Activated CD8-positive, alpha-beta memory T cell treated with anti-CD3 and anti-CD28 coated beads, Interleukin-2, amount 50 U/mL, for 1 hour (primary cell): Measurements from ENCODE around the gene ARHGAP24.

Experiments used
- DNase-seq: peaks from one replicate; pipeline ENCODE4 v3.0.0-alpha.2; 2020; ENCODE audit errors: extremely low read depth

Gene ARHGAP24

DNA sequence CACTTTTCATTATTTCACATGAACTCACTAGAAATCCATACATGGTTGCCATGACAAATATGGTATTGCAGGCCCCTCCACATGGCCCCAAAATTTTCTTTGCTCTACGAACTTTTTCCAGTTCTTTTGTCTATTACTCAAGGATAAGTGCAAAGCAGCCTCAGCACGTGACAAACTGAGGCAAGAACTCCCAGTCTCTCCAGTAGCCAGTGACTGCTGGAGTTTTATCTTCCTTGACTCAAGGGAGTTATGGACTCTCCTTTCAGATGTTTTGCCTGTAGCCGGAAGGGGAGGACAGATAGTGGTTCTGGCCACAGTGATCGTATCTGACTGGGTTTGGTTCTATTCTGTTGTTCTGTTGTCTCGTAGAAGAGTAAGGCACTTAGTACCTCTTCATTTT lies 105.5 kb downstream of the ARHGAP24 start:
- no peak for DNase-seq

GRCh38 chr4:85587952-85588351 lies 113.0 kb downstream of the ARHGAP24 start:
- DNase-seq = no peak

- DNase-seq = no peak
Observed at GRCh38 chr4:85591406-85592098, 116.6 kb downstream of the ARHGAP24 start.

GRCh38 chr4:85595098-85595775 lies 120.3 kb downstream of the ARHGAP24 start:
- no peak for DNase-seq

- no peak for DNase-seq
Observed at GRCh38 chr4:85595796-85596559, 121.0 kb downstream of the ARHGAP24 start.

DNA sequence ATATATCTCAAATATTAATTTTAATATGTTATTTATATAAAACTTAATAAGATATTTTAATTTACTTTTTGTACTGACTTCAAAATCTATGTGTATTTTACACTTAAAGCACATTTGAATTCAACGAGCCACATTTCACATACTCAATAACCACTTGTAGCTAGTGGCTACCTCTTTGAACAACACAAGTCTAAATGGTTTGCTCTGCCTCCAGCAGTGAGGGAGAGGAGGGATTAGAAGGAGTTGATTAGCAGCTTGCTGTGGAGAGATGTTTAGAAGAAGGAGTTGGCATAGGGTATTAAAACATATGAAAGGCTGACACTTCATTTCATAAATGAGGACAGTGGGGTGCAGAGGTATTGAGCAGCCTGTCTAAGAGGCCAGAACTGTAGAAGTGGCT lies 124.0 kb downstream of the ARHGAP24 start:
- no peak for DNase-seq

DNA sequence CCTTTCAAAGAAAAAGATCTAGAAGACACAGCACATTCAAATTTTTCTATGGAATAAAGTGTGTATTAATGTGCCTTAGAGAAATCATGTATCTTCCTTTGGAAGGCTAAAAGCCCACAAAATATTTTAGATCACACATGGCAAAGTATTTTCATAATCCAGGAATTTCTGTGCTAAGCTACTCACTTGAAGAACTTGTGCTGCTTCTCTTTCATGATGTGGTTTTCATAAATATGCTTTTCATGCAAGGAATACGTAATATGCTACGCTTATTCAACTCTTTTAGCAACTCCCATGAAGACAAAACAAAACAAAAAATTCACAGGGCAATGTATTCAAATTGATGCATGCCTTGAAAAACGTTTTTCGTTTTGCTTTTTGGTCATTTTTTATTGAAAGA lies 125.6 kb downstream of the ARHGAP24 start:
- DNase-seq = no peak

DNA sequence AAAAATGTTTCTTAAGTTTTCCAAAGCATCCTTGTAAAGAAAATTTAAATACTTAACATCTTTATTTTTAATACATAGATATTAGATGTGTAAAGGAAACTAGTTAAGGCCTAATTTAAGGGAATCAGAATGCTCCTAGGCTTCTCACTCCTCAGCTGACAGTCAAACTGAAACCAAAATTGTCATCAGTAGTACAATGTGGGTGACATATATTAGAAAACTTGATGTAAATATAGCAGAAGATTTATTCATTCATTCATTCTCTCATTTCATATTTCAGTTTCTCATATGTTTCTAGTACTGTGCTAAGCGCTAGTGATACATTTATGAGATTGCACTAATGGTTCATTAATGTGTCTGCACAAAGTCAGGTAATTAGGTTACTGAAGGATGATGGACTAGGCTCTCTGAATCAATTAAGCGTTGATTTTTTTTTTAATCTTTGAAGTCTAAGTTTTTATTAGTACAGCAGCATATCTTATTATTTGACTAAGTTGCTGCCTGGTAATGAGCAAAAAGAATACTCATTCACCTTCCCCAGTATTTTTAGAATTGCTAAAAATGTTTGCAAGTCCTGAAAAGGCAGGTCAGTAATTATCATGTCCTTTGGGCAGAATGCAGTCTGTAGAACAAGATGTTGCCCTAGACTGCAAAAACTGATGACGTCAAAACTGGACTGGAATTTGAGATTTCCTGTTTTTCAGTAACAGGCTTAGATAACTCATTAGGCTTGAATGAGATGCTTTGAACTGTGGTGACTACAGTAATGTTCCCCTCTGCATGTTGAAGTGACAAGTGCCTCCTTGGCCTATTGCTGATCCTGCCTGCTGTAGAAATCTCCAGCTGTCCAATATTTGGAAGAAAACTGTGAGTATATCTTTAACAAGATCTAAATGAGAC lies 128.7 kb downstream of the ARHGAP24 start:
- DNase-seq = no peak

- DNase-seq = no peak
Observed at GRCh38 chr4:85606505-85606904, 131.6 kb downstream of the ARHGAP24 start.

DNA sequence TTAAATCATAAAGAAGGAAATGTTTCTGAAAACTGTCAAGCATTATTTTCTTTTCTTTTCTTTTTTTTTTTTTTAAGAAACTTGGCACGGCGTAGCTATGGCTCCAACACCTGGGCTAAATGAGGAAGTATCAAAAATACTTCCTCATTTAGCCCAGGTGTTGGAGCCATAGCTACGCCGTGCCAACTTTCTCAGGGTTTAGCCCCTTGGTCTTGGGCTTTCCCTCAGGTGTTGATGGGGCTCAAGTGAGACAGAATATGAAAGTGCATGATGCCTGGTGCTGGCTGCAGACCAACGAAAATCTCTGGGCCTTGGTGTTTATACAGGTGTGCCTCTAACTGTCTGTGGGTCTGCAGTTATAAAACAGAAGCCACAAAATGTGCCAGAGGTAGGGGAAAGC lies 132.7 kb downstream of the ARHGAP24 start:
- no peak for DNase-seq

- no peak for DNase-seq
Observed at GRCh38 chr4:85610450-85610849, 135.5 kb downstream of the ARHGAP24 start.

DNA sequence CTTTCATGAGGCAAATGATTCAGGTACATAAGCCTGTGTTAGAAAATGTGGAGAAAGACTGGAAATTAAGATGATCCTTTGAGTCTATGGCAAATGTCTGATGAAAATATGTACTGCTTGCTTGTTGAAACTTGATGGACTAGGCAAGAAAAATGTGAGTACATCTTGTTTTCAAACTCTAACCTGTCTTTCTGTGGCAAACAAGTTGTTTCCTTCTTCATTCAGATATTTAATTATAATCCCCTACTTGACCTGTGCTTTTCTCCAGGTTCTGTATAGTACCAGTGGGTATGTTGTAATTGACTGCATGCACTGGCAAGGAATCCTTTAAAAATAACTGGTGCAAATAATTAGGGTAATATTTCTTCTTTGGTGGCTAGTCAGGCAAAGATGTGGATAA lies 136.7 kb downstream of the ARHGAP24 start:
- no peak for DNase-seq

DNA sequence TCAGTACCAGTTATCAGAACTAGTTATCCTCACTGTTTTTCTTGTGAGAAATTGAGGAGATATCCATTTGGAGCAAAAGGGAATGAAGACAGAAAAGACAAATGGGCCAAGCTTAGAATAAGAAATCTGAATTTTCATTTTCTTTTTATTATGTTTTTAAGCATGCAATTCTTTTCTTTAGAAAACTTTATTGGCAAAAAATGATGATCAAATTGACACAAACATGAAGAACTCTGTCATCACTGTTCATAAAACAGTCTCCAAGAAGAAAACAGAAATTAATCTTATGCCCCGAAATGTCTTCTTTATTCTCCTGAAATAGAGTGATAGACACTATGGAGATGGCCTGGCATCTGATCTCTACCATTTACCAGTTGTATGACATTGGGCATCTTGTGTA lies 139.0 kb downstream of the ARHGAP24 start:
- no peak for DNase-seq

- DNase-seq = no peak
Observed at GRCh38 chr4:85615952-85616351, 141.0 kb downstream of the ARHGAP24 start.

GRCh38 chr4:85617202-85617601 lies 142.3 kb downstream of the ARHGAP24 start:
- no peak for DNase-seq

DNA sequence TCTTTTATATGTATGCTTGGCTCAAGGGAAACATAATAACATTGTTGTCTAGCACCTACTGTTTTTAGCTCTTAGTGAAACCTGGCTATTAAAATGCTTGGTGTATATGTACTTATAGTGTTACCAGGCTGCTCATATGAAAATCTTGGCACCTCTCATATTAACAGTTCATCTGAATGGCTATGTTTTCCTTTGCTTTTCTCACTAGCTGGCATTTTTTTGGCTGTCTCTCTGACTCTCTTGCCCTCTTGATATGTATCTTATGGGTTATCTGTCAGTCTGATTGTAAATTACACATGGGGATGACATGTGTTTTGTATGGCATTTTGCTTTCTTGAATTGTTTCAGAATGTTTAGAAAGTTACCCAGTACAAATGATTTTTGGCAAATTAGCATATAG lies 158.0 kb downstream of the ARHGAP24 start:
- no peak for DNase-seq

DNA sequence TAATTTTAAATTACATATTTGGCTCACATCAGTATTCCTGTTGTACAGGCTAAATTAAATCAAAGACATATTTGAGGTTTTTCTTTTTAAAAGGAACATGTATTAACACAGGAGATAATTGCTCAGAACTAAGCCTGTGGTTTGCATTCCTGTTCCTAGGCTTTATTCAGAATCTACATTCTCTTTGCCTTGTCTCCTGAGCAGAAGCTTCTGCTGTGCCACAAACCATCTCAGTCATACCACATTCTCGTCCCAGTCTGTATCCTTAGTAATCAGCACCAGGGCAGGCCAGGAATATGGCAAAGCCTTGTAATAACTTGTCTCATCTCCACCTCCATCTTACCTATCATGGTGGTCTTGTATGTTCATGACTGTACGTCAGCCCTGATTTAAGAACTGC lies 162.8 kb downstream of the ARHGAP24 start:
- DNase-seq = no peak

GRCh38 chr4:85639946-85640345 lies 165.0 kb downstream of the ARHGAP24 start:
- DNase-seq = no peak

DNA sequence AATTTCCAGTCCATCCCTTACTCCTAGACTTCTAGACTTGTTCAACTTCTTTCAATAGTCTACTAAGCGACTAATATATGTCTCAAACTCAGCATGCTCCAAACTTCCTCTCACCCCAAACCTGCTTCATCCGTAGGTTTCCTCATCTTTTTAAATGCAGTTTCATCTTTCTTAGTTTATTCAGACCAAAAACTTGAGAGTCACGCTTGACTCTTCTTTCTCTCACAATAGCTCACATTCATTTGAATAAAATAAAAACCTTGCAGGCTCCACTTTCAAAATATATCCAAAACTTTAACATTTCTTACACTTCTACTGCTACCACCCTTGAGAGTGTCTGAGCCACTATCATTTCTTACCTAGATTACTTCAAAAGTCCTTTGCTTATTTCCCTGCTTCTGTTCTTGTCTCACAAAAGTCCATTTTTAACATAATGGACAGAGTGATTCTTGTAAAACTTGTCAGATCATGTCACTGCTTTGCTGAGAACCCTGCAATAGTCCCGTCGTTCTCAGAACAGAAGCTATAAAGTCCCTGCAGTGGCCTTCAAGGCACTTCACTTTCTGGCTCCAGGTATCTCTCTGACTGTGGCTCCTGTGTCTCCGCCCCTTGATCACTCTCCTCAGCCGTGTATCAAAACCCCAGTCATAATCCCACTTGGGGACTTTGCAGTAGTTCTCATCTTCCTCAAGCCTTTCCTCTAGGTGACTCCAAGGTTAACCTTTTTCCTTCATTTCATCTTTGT lies 167.6 kb downstream of the ARHGAP24 start:
- no peak for DNase-seq

DNA sequence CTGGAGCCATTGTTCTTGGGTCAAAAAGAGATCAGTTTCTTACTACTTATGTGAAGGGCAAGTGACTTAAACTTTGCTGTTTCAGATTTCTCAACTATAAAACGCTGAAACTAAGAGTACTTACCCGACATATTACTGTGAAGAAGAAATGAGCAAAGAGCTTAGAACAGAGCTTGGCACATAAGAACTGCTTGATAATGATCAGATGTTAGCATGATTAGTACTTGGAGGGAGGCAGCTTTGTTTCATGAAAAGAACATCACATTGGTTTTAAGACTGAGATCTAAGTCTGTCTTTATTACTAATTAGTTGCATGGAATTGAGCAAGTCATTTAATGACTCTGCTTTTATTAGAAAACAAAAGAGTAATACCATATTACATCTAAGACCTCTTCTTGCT lies 169.1 kb downstream of the ARHGAP24 start:
- DNase-seq = no peak

- no peak for DNase-seq
Observed at GRCh38 chr4:85650908-85651307, 176.0 kb downstream of the ARHGAP24 start.
